ENCODE data around the gene SMTN.
A peak's percentile ranks its signal among the peaks of the same experiment; 100 is the strongest.

SMTN gene

GRCh38 chr22:31133911-31134310 lies 52.8 kb downstream of the SMTN start:
- no peak for DNase-seq

DNA sequence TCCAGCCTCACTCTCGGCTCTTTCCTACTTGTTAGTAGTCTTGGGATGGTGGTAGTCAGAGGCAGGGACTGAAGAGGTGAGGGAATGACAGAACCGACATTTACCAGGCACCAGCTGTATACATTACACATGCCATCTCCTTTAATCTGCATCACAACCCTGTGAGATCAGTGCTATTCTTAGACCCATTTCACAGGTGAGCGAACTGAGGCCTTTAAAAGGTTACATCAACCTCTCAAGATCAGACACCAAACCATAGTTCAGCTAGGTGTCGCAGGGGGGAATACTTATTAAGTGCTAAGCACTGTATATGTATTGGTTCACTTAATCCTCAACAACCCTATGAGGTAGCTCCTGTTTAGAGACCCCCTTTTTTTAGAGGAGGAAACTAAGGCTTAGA lies 53.6 kb downstream of the SMTN start:
- no peak for DNase-seq

- DNase-seq, result no peak
Observed at GRCh38 chr22:31135706-31136105, 54.6 kb downstream of the SMTN start.

- DNase-seq, result no peak
Observed at GRCh38 chr22:31136155-31136554, 55.0 kb downstream of the SMTN start.

- DNase-seq, result no peak
Observed at GRCh38 chr22:31136711-31137110, 55.6 kb downstream of the SMTN start.

DNA sequence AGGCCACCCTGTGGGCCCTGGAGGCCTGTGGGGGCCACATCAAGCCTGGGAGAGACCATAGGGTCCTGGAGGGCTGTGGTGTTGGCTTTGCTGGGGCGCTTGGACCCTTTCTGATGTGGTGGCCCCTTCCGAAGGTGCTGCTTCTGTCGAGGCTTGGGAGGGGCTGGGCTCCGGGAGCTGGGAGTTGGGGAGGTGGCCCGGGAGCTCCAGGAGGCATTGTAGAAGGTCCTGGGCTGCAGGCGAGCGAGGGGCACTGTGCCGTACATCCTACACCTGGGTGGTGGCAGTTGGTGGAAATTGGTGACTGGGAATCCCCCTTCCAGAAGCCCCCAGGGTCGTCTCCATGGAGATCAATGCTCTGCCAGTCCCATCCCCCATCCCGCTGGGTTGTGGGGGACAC lies 56.6 kb downstream of the SMTN start:
- no peak for DNase-seq

- DNase-seq, result no peak
Observed at GRCh38 chr22:31138126-31138525, 57.0 kb downstream of the SMTN start.

GRCh38 chr22:31139066-31139465 lies 57.9 kb downstream of the SMTN start:
- no peak for DNase-seq

- DNase-seq, result no peak
Observed at GRCh38 chr22:31139866-31140716, 59.0 kb downstream of the SMTN start, which contains the start of gene PLA2G3. Gene PLA2G3 (minus strand): TSS chr22:31140508. CDS start chr22:31140354, 154 bp downstream.

DNA sequence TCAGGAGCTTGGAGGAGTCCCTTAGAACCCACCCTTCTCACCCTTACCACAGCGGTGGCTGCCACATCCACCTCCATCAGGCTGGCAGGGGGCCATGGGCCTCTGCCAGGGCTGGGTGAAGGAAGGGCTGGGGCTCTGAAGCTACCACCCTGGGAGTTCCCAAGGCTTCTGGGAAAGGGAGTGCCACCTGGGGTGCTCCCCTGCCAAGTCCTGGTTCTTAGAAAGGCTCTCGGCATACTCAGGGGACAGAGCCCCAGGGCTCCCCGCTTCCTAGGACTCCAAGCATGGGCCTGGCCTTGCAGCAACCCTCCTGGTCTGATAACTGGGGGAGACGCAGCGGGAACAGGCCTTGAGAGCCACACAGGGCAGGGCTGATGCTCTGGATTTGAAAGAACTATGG lies 59.6 kb downstream of the SMTN start:
- no peak for DNase-seq

GRCh38 chr22:31141551-31141950 lies 60.4 kb downstream of the SMTN start:
- no peak for DNase-seq

- DNase-seq, result no peak
Observed at GRCh38 chr22:31142285-31142684, 61.2 kb downstream of the SMTN start.

DNA sequence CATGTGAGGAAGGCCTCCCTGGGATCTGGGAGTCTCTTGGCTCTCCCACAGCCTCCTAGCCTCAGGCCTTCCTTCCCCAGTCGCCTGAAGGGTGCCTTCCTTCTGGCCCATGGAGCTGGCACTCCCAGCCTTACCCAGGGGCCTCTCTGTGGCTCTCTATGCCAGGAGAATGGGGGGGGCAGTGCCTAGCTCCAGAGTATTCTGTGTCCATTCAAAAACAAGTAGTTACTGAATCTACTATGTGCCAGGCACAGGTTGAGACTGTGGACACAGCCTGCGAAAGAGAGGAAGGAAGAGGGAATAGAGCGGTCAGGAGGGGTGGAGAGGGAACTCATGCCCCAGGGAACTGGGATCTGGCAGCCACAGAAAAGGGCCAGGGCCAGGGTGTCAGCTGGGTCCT lies 61.9 kb downstream of the SMTN start:
- no peak for DNase-seq

DNA sequence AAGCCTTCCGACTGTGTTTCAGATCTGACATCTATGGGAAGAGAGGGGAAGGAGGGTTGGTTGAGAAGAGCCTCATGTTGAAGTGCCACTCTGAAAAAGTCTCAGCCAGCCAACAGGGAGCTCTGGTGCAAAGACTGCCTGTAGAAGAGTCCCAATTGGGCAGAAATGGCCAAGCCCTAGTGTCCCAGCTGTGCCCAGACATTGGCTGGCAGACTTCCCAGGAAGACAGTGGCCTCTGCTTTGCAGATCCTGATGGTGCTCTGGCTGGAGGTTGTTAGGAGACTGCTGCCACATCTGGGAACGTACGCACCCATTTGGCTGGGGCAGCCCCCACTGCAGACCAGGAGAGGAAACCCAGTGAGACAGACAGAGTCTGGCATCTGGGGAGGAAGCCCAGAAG lies 62.4 kb downstream of the SMTN start:
- peak; percentile 14 for DNase-seq

GRCh38 chr22:31144223-31144622 lies 63.1 kb downstream of the SMTN start:
- no peak for DNase-seq

- no peak for DNase-seq
Observed at GRCh38 chr22:31148488-31148887, 67.4 kb downstream of the SMTN start.

DNA sequence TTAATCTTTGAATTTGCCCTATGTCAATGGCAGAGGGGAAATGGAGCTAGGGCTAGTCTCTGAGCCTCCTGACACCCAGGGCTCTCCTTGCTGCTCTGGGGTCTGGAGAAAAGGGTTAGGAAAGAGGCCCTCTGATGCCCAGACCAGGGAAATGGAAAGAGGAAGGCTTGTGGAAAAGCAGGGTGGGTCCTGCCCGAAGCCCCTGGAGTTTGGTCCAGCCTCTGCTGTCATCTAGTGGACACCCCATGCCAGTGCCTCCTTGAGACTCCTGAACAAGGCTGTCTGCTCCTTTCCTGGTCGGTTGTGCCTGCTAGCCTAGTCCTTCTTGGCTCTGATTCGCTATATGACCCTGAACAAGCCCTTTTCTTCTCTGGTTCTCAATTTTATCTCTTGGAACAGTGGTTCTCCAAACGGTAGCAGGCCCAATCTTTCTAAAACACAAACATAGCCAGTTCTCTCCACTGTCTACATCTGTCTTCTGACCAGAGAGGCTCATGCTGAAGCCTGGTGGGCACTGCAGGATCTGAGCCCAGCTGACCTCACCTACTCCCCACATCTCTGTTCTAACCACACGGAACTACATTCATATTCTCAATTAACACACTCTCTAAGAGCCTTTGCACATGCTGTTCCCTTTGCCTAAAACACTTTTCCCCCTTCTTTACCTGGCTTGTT lies 68.0 kb downstream of the SMTN start:
- peak; percentile 64 for DNase-seq

DNA sequence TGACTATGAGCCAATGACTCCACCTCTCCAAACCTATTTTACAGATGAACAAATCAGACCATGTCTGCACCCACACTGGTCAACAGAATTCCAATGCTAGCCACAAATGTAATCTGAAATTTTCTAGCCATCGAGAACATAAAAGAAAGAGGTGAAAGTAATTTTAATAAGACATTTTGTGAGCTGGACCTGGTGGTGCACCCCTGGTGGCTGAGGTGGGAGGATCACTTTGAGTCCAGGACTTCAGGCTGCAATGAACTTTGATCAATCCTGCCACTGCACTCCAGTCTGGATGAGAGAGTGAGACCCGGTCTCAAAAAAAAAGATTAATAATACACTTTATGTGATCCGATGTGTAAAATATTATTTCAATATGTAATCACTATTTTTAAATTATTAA lies 69.5 kb downstream of the SMTN start:
- no peak for DNase-seq

GRCh38 chr22:31151872-31152271 lies 70.8 kb downstream of the SMTN start:
- no peak for DNase-seq

GRCh38 chr22:31153357-31153756 lies 72.2 kb downstream of the SMTN start:
- DNase-seq, result no peak

Data from NCI-H1694 (cell line).